ENCODE measurements around the gene ADTRP. TPM values are rescaled to one million over a fixed set of nuclear protein-coding genes. Genes with fewer than 3 reads are reported as not detected.

The ADTRP gene
- total and polyA plus RNA-seq, 10 of the 15 experiments (the other 5 are each of a cell fraction or from before 2014, with no cell fraction given): 0.10 to 2.6 (median 2.1) TPM

GRCh38 chr6:11769811-11770545 lies 8.6 kb downstream of the ADTRP start:
- H4K20me1 ChIP-seq (ENCODE audit: control insufficient read depth, insufficient read depth): no peaks in the 10 kb centered on the region
- POLR2A ChIA-PET: interaction anchor here (1.7 kb wide), 1 partner anchor 16 kb away, joined by 6 read pairs; no protein-coding TSS in a partner anchor
- no peaks in the 10 kb centered on the region for H3K27me3 ChIP-seq (replicated peaks in 1 of 2; ENCODE audit: control insufficient read depth in 2 of 2, insufficient read depth in 2 of 2, low read length in 1 of 2)
- RAD21 ChIA-PET (ENCODE audit: unreplicated experiment): interaction anchor here (0.7 to 1.4 kb wide), 4 partner anchors 16 to 58 kb away, joined by 3 to 4 read pairs (median 4); no protein-coding TSS in a partner anchor
- no peak overlapping the region for H3K27ac ChIP-seq (ENCODE audit: control insufficient read depth, insufficient read depth)
- no peak for TF ChIP-seq NR2F1 (conservative IDR thresholded peaks at IDR 0.05)
- FAIRE-seq (no peak), DNase-seq (ENCODE audit: low read depth, low spot score) (no peak), ATAC-seq (no peak)
- BruUV-seq (replicated peaks): no TSS peak
- H2AFZ ChIP-seq (ENCODE audit: control insufficient read depth, low read depth, low read length): no peak overlapping the region
- intact Hi-C loops (cut with micrococcal nuclease; ENCODE audit: unreplicated experiment) (no loop called here), in situ Hi-C loops (cut with MboI) (no loop called here)
- H3K36me3 ChIP-seq (ENCODE audit: control insufficient read depth in 2 of 2, insufficient read depth in 2 of 2, low read length in 1 of 2): no peaks in the 10 kb centered on the region
- no peaks in the 10 kb centered on the region for H3K79me2 ChIP-seq (ENCODE audit: control insufficient read depth, insufficient read depth, low read length)
- SMC1A ChIA-PET (ENCODE audit: uncharacterized antibody, unreplicated experiment): interaction anchor here (0.7 to 3.2 kb wide), 13 partner anchors 9 to 58 kb away, joined by 3 to 9 read pairs (median 4); no protein-coding TSS in a partner anchor
- peaks cover 11% of the 10 kb centered on the region for H3K4me1 ChIP-seq (ENCODE audit: control insufficient read depth, insufficient read depth, low read length)
- no peak overlapping the region for H3K4me2 ChIP-seq (ENCODE audit: control insufficient read depth, insufficient read depth)
- WGBS (ENCODE audit: insufficient coverage, insufficient replicate concordance, low lambda C conversion rate, missing lambda C conversion rate): 63% methylated on average over 11 of the region's 11 CpGs
- H3K9me3 ChIP-seq (replicated peaks; ENCODE audit: control insufficient read depth, insufficient read depth, low read length): no peaks in the 10 kb centered on the region
- no peak overlapping the region for H3K9ac ChIP-seq (ENCODE audit: control insufficient read depth, insufficient read depth, low read length)
- H3K4me3 ChIP-seq: no peak overlapping the region
- CTCF ChIA-PET: interaction anchor here (0.7 kb wide), 1 partner anchor 29 kb away, joined by 3 read pairs; no protein-coding TSS in a partner anchor

- RAD21 ChIA-PET (ENCODE audit: unreplicated experiment): interaction anchor here (0.7 to 1.3 kb wide), 3 partner anchors 17 to 57 kb away, joined by 3 to 4 read pairs (median 4); no protein-coding TSS in a partner anchor
- FAIRE-seq: no peak
- POLR2A ChIA-PET: interaction anchor here (1.7 kb wide), 1 partner anchor 16 kb away, joined by 6 read pairs; no protein-coding TSS in a partner anchor
- H3K36me3 ChIP-seq (ENCODE audit: control insufficient read depth in 2 of 2, insufficient read depth in 2 of 2, low read length in 1 of 2): no peaks in the 10 kb centered on the region
- no peaks in the 10 kb centered on the region for H4K20me1 ChIP-seq (ENCODE audit: control insufficient read depth, insufficient read depth)
- H3K9ac ChIP-seq (ENCODE audit: control insufficient read depth, insufficient read depth, low read length): no peak overlapping the region
- 80% methylated on average over 2 of the region's 2 CpGs for WGBS (ENCODE audit: insufficient coverage, insufficient replicate concordance, low lambda C conversion rate, missing lambda C conversion rate)
- SMC1A ChIA-PET (ENCODE audit: uncharacterized antibody, unreplicated experiment): interaction anchor here (0.6 to 3.2 kb wide), 15 partner anchors 9 to 113 kb away, joined by 3 to 9 read pairs (median 4); partner anchors contain the start of gene ADTRP
- in situ Hi-C loops (cut with MboI) (no loop called here), intact Hi-C loops (cut with micrococcal nuclease; ENCODE audit: unreplicated experiment) (no loop called here)
- H3K27ac ChIP-seq (ENCODE audit: control insufficient read depth, insufficient read depth): no peak overlapping the region
- no peak overlapping the region for H2AFZ ChIP-seq (ENCODE audit: control insufficient read depth, low read depth, low read length)
- H3K4me3 ChIP-seq: no peak overlapping the region
- no TSS peak for BruUV-seq (replicated peaks)
- no peaks in the 10 kb centered on the region for H3K79me2 ChIP-seq (ENCODE audit: control insufficient read depth, insufficient read depth, low read length)
- no peaks in the 10 kb centered on the region for H3K27me3 ChIP-seq (replicated peaks in 1 of 2; ENCODE audit: control insufficient read depth in 2 of 2, insufficient read depth in 2 of 2, low read length in 1 of 2)
- CTCF ChIA-PET: no interaction called here
- no peaks in the 10 kb centered on the region for H3K9me3 ChIP-seq (replicated peaks; ENCODE audit: control insufficient read depth, insufficient read depth, low read length)
- H3K4me2 ChIP-seq (ENCODE audit: control insufficient read depth, insufficient read depth): no peak overlapping the region
- no peak for DNase-seq (ENCODE audit: low read depth, low spot score)
- peaks cover 11% of the 10 kb centered on the region for H3K4me1 ChIP-seq (ENCODE audit: control insufficient read depth, insufficient read depth, low read length)
- ATAC-seq: no peak
- TF ChIP-seq ATF3 (IDR thresholded peaks at IDR 0.05; ENCODE audit: borderline replicate concordance, extremely low read depth, low read depth, low read length) (no peak), ZNF274 (IDR thresholded peaks at IDR 0.05; ENCODE audit: insufficient read depth, insufficient read length) (no peak), IKZF1 (conservative IDR thresholded peaks at IDR 0.05) (no peak), USF1 (IDR thresholded peaks at IDR 0.05; ENCODE audit: borderline replicate concordance, extremely low read length, insufficient read depth, low read depth, low read length) (no peak), HDAC6 (IDR thresholded peaks at IDR 0.05; ENCODE audit: unreplicated experiment) (no peak), MAX (IDR thresholded peaks at IDR 0.05; ENCODE audit: low read depth, low read length) (no peak), CTCF (IDR thresholded peaks at IDR 0.05 in 2 of 3, conservative IDR thresholded peaks at IDR 0.05 in 1 of 3; ENCODE audit: control insufficient read depth in 2 of 3, extremely low read depth in 1 of 3, insufficient read depth in 1 of 3, low read depth in 3 of 3, low read length in 3 of 3) (no peak)
These were observed 9.4 kb downstream of the ADTRP start for GRCh38 chr6:11769244-11769643.
